ENCODE data around the gene CCDC110.

Gene CCDC110

DNA sequence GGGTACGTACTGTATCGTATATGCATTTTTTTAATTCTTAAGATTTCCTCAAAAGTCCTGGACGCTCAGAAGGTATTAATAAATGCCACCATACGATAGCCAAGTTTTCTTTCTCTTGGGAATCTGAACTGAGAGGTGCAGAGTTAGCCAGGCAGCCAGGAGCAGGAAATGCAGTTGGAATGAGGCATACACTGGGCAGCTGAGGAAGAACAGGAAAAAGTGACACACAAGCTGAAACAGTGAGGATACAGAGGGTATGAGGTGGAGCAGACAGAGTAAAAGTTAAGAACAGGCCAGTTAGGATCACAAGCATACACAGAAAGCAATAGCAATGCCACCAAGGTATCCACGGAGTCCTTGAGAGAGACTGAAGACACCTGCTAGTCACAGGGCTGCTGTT, 59.1 kb downstream of the CCDC110 start:
- no peak for TF ChIP-seq GATA2 (IDR thresholded peaks at IDR 0.05; ENCODE audit: low read depth, low read length)
- TF ChIP-seq GATA3 (IDR thresholded peaks at IDR 0.05; ENCODE audit: low read depth, low read length) = no peak

- TF ChIP-seq GATA2 (IDR thresholded peaks at IDR 0.05; ENCODE audit: low read depth, low read length) (no peak), GATA3 (IDR thresholded peaks at IDR 0.05; ENCODE audit: low read depth, low read length) (no peak)
These were observed 59.7 kb downstream of the CCDC110 start for GRCh38 chr4:185411849-185412248.

DNA sequence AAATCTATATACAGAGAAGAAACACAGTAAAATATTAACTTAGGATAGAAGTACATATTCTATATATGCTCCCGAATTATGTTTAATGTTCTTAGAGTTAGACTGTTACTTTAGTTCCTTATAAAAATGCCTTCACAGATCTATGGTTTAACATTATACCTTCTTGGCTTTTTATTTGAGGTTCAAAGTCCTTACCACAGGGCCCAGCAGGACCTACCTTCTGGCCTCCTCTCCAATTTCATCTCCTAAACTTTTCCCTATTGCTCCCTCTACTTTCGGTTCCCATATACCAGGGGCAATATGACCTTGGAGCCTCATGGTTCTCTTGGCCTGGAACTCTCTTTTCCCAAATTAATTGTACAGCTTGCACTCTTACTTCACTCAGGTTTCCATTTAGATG, 63.1 kb downstream of the CCDC110 start:
- TF ChIP-seq GATA3 (IDR thresholded peaks at IDR 0.05; ENCODE audit: low read depth, low read length) (no peak), GATA2 (IDR thresholded peaks at IDR 0.05; ENCODE audit: low read depth, low read length) (no peak)

DNA sequence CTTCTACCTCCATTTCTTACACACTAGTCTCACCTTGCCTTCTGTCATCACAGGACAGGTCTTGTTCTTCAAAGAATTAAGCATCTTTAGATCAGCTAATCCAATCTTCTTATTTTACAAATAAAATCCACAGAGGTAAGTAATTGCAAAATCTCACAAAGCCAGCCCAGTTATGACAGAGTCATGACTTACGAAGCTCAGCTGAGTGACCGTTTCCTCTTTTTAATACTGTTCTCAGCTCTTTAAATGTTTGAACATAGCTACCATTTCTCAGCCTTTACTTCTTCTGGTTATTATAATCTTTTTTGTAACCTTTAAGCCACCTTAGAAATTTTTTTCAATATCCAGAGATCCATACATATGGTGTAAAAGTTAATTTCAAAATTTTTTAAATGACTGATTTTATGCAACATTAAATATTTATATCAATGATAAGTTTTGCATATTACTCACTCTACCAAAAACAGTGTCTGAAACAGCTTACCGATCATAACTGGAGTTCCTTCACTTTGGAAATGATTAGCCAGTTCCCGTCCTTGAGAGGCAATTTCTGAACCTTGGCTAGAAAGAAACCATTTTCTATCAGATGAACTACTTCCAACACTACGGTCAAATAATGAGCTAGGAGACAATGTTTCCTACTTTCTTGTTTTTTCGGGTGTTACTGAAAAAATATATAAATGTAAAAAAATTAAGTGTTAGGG, 66.1 kb downstream of the CCDC110 start:
- TF ChIP-seq GATA2 (IDR thresholded peaks at IDR 0.05; ENCODE audit: low read depth, low read length) = no peak
- TF ChIP-seq GATA3 (IDR thresholded peaks at IDR 0.05; ENCODE audit: low read depth, low read length) = no peak

- TF ChIP-seq GATA2 (IDR thresholded peaks at IDR 0.05; ENCODE audit: low read depth, low read length) (no peak), GATA3 (IDR thresholded peaks at IDR 0.05; ENCODE audit: low read depth, low read length) (no peak)
These were observed 67.5 kb downstream of the CCDC110 start for GRCh38 chr4:185404031-185404430.

DNA sequence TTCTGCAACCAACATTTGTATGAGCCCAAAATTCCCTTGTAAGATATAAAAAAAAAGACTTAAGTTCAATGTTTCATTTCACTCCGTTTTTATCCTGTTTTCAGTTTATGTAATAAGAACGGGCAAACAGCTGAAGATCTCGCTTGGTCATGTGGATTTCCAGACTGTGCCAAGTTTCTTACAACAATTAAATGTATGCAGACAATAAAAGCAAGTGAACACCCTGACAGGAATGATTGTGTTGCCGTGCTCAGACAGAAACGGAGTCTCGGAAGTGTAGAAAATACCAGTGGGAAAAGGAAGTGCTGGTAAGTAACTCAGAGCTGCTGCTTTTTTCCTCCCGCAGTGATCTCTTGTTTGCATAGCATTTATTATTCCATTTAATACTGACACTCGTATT, 72.1 kb downstream of the CCDC110 start:
- no peak for TF ChIP-seq GATA2 (IDR thresholded peaks at IDR 0.05; ENCODE audit: low read depth, low read length)
- TF ChIP-seq GATA3 (IDR thresholded peaks at IDR 0.05; ENCODE audit: low read depth, low read length) = no peak

DNA sequence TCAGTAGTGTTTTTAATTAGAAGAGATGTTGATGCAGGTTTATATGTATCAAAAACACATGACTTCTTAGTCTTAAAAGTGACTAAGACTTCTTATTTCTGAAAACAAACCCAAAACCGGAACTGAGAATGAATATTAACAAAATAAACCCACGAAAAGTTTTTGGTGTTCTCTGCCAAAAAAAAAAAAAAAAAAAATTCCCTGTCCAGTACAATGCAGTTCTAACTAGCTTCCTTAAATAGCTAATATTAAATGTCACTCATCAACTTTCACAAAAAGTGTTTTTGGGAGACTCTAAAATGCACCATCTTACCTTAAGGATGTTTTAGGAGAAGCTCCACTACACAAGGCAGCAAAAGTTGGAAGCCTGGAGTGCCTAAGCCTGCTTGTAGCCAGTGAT, 72.9 kb downstream of the CCDC110 start:
- no peak for TF ChIP-seq GATA3 (IDR thresholded peaks at IDR 0.05; ENCODE audit: low read depth, low read length)
- TF ChIP-seq GATA2 (IDR thresholded peaks at IDR 0.05; ENCODE audit: low read depth, low read length) = no peak

- no peak for TF ChIP-seq GATA2 (IDR thresholded peaks at IDR 0.05; ENCODE audit: low read depth, low read length)
- TF ChIP-seq GATA3 (IDR thresholded peaks at IDR 0.05; ENCODE audit: low read depth, low read length) = no peak
These were observed 74.7 kb downstream of the CCDC110 start, which contains the start of gene ANKRD37 for GRCh38 chr4:185396724-185397385. ANKRD37 (plus strand) TSS chr4:185396841; CDS start chr4:185396924, 83 bp downstream.

DNA sequence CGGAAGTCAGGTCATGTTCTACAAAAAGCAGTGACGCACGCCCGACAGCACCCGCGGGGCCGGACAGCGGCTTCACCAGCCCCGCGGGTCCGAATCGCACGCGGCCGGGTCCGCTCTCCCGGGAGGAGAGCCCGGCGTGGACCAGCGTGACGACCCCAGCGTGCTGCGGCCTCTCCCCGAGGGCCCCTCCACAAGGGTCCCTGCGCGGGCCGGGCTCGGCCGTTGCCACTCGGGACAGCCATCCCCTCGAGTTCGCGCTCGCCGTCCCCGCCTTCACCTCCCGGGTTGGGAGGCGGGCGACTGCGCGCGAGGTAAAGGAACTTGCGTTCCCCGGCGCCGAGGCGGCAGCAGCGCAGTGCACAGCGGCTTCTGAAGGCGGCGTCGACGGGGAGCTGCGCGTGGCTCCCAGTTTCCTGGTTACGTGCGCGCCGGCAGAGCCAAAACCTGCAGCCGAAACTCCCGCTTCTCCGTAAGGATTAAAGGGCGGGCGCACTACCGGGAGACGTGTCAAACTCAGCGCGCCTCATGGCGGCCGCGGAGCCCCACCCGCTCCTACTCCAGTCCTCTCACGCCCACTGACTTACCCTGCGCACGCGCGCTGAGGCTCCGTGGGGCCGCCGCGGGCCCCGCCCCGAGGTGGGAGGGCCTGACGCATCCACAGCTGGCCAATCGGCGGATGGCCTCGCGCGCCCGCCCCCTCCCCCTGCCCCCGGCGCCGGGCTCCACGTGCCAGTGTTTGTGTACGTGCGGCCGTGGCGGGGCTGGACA, 75.4 kb downstream of the CCDC110 start:
- TF ChIP-seq GATA2 (IDR thresholded peaks at IDR 0.05; ENCODE audit: low read depth, low read length) = no peak
- TF ChIP-seq GATA3 (IDR thresholded peaks at IDR 0.05; ENCODE audit: low read depth, low read length) = no peak

GRCh38 chr4:185395238-185395955, 76.1 kb downstream of the CCDC110 start, which contains the start of gene LRP2BP:
LRP2BP (minus strand) TSS chr4:185395924; CDS start chr4:185378186, 17,738 bp downstream.
- TF ChIP-seq GATA3 (IDR thresholded peaks at IDR 0.05; ENCODE audit: low read depth, low read length) (no peak), GATA2 (IDR thresholded peaks at IDR 0.05; ENCODE audit: low read depth, low read length) (no peak)

All from SH-SY5Y (cell line).